ENCODE results near the gene LDB2. TPM values are rescaled to one million over a fixed set of nuclear protein-coding genes. Genes with fewer than 3 reads are reported as not detected.

Gene LDB2
- polyA plus RNA-seq, 2 donors: 3.5 to 4.4 TPM

- no peaks in the 10 kb centered on the region for H3K36me3 ChIP-seq (ENCODE audit: control insufficient read depth in 2 of 2, insufficient read depth in 2 of 2, low read length in 1 of 2)
- no peaks in the 10 kb centered on the region for H3K9me3 ChIP-seq (ENCODE audit: control insufficient read depth in 2 of 2, insufficient read depth in 1 of 2, low read depth in 1 of 2, low read length in 1 of 2)
- H3K4me1 ChIP-seq (ENCODE audit: control insufficient read depth in 2 of 2, insufficient read depth in 2 of 2, low read length in 1 of 2): no peaks in the 10 kb centered on the region
- WGBS, 2 donors: 70 to 73% methylated on average over 3 of the region's 3 CpGs
- H3K4me3 ChIP-seq (ENCODE audit: low read depth in 1 of 2, low read length in 2 of 2): no peak overlapping the region
- H3K27ac ChIP-seq (ENCODE audit: low read depth in 2 of 2, low read length in 1 of 2): no peak overlapping the region
- H3K27me3 ChIP-seq (ENCODE audit: control insufficient read depth in 1 of 2, insufficient read depth in 2 of 2, low read length in 2 of 2): no peaks in the 10 kb centered on the region
Measured at GRCh38 chr4:16889945-16890344, 8.5 kb downstream of the LDB2 start.

GRCh38 chr4:16887887-16888286, 10.6 kb downstream of the LDB2 start:
- Histone ChIP-seq H3K27ac (ENCODE audit: low read depth in 2 of 2, low read length in 1 of 2) (no peak overlapping the region), H3K27me3 (ENCODE audit: control insufficient read depth in 1 of 2, insufficient read depth in 2 of 2, low read length in 2 of 2) (no peaks in the 10 kb centered on the region)
- WGBS, 2 donors: 71 to 81% methylated on average over 4 of the region's 4 CpGs

GRCh38 chr4:16884673-16885460, 13.6 kb downstream of the LDB2 start:
- H3K27me3 ChIP-seq (ENCODE audit: control insufficient read depth in 1 of 2, insufficient read depth in 2 of 2, low read length in 2 of 2): no peaks in the 10 kb centered on the region
- no peak overlapping the region for H3K27ac ChIP-seq (ENCODE audit: low read depth in 2 of 2, low read length in 1 of 2)
- no peaks in the 10 kb centered on the region for H3K4me1 ChIP-seq (ENCODE audit: control insufficient read depth in 2 of 2, insufficient read depth in 2 of 2, low read length in 1 of 2)
- H3K36me3 ChIP-seq (ENCODE audit: control insufficient read depth in 2 of 2, insufficient read depth in 2 of 2, low read length in 1 of 2): no peaks in the 10 kb centered on the region
- no peaks in the 10 kb centered on the region for H3K9me3 ChIP-seq (ENCODE audit: control insufficient read depth in 2 of 2, insufficient read depth in 1 of 2, low read depth in 1 of 2, low read length in 1 of 2)
- WGBS, 2 donors: 82 to 88% methylated on average over 8 of the region's 8 CpGs
- no peak overlapping the region for H3K4me3 ChIP-seq (ENCODE audit: low read depth in 1 of 2, low read length in 2 of 2)

More at GRCh38 chr4:16887887-16888286, 10.6 kb downstream of the LDB2 start:
- Histone ChIP-seq H3K36me3 (ENCODE audit: control insufficient read depth in 2 of 2, insufficient read depth in 2 of 2, low read length in 1 of 2) (no peaks in the 10 kb centered on the region), H3K4me3 (ENCODE audit: low read depth in 1 of 2, low read length in 2 of 2) (no peak overlapping the region), H3K9me3 (ENCODE audit: control insufficient read depth in 2 of 2, insufficient read depth in 1 of 2, low read depth in 1 of 2, low read length in 1 of 2) (no peaks in the 10 kb centered on the region), H3K4me1 (ENCODE audit: control insufficient read depth in 2 of 2, insufficient read depth in 2 of 2, low read length in 1 of 2) (no peaks in the 10 kb centered on the region)

- Histone ChIP-seq H3K27me3 (ENCODE audit: control insufficient read depth in 1 of 2, insufficient read depth in 2 of 2, low read length in 2 of 2) (no peaks in the 10 kb centered on the region), H3K9me3 (ENCODE audit: control insufficient read depth in 2 of 2, insufficient read depth in 1 of 2, low read depth in 1 of 2, low read length in 1 of 2) (no peaks in the 10 kb centered on the region), H3K36me3 (ENCODE audit: control insufficient read depth in 2 of 2, insufficient read depth in 2 of 2, low read length in 1 of 2) (no peaks in the 10 kb centered on the region), H3K27ac (ENCODE audit: low read depth in 2 of 2, low read length in 1 of 2) (no peak overlapping the region), H3K4me3 (ENCODE audit: low read depth in 1 of 2, low read length in 2 of 2) (no peak overlapping the region), H3K4me1 (ENCODE audit: control insufficient read depth in 2 of 2, insufficient read depth in 2 of 2, low read length in 1 of 2) (no peaks in the 10 kb centered on the region)
- WGBS, 2 donors: 84 to 89% methylated on average over 4 of the region's 4 CpGs
Measured at GRCh38 chr4:16883806-16884205, 14.6 kb downstream of the LDB2 start.

GRCh38 chr4:16881151-16881884, 17.1 kb downstream of the LDB2 start:
- Histone ChIP-seq H3K27me3 (ENCODE audit: control insufficient read depth in 1 of 2, insufficient read depth in 2 of 2, low read length in 2 of 2) (no peaks in the 10 kb centered on the region), H3K4me1 (ENCODE audit: control insufficient read depth in 2 of 2, insufficient read depth in 2 of 2, low read length in 1 of 2) (no peaks in the 10 kb centered on the region), H3K9me3 (ENCODE audit: control insufficient read depth in 2 of 2, insufficient read depth in 1 of 2, low read depth in 1 of 2, low read length in 1 of 2) (no peaks in the 10 kb centered on the region), H3K27ac (ENCODE audit: low read depth in 2 of 2, low read length in 1 of 2) (no peak overlapping the region), H3K36me3 (ENCODE audit: control insufficient read depth in 2 of 2, insufficient read depth in 2 of 2, low read length in 1 of 2) (no peaks in the 10 kb centered on the region), H3K4me3 (ENCODE audit: low read depth in 1 of 2, low read length in 2 of 2) (no peak overlapping the region)
- WGBS, 2 donors: 86 to 94% methylated on average over 7 of the region's 7 CpGs

- H3K27me3 ChIP-seq (ENCODE audit: control insufficient read depth in 1 of 2, insufficient read depth in 2 of 2, low read length in 2 of 2): no peaks in the 10 kb centered on the region
- no peaks in the 10 kb centered on the region for H3K9me3 ChIP-seq (ENCODE audit: control insufficient read depth in 2 of 2, insufficient read depth in 1 of 2, low read depth in 1 of 2, low read length in 1 of 2)
- H3K4me1 ChIP-seq (ENCODE audit: control insufficient read depth in 2 of 2, insufficient read depth in 2 of 2, low read length in 1 of 2): no peaks in the 10 kb centered on the region
- no peak overlapping the region for H3K27ac ChIP-seq (ENCODE audit: low read depth in 2 of 2, low read length in 1 of 2)
- no peaks in the 10 kb centered on the region for H3K36me3 ChIP-seq (ENCODE audit: control insufficient read depth in 2 of 2, insufficient read depth in 2 of 2, low read length in 1 of 2)
- WGBS, 2 donors: 77 to 79% methylated on average over 5 of the region's 5 CpGs
- no peak overlapping the region for H3K4me3 ChIP-seq (ENCODE audit: low read depth in 1 of 2, low read length in 2 of 2)
Measured at GRCh38 chr4:16875487-16875886, 23.0 kb downstream of the LDB2 start.

GRCh38 chr4:16869594-16870245, 28.7 kb downstream of the LDB2 start:
- Histone ChIP-seq H3K9me3 (ENCODE audit: control insufficient read depth in 2 of 2, insufficient read depth in 1 of 2, low read depth in 1 of 2, low read length in 1 of 2) (no peaks in the 10 kb centered on the region), H3K36me3 (ENCODE audit: control insufficient read depth in 2 of 2, insufficient read depth in 2 of 2, low read length in 1 of 2) (no peaks in the 10 kb centered on the region), H3K27me3 (ENCODE audit: control insufficient read depth in 1 of 2, insufficient read depth in 2 of 2, low read length in 2 of 2) (no peaks in the 10 kb centered on the region), H3K4me3 (ENCODE audit: low read depth in 1 of 2, low read length in 2 of 2) (no peak overlapping the region), H3K27ac (ENCODE audit: low read depth in 2 of 2, low read length in 1 of 2) (no peak overlapping the region), H3K4me1 (ENCODE audit: control insufficient read depth in 2 of 2, insufficient read depth in 2 of 2, low read length in 1 of 2) (no peaks in the 10 kb centered on the region)
- WGBS, 2 donors: 90 to 92% methylated on average over 12 of the region's 12 CpGs

- H3K9me3 ChIP-seq (ENCODE audit: control insufficient read depth in 2 of 2, insufficient read depth in 1 of 2, low read depth in 1 of 2, low read length in 1 of 2): no peaks in the 10 kb centered on the region
- WGBS, 2 donors: 89 to 91% methylated on average over 5 of the region's 5 CpGs
- H3K4me1 ChIP-seq (ENCODE audit: control insufficient read depth in 2 of 2, insufficient read depth in 2 of 2, low read length in 1 of 2): no peaks in the 10 kb centered on the region
- no peaks in the 10 kb centered on the region for H3K36me3 ChIP-seq (ENCODE audit: control insufficient read depth in 2 of 2, insufficient read depth in 2 of 2, low read length in 1 of 2)
- H3K27ac ChIP-seq (ENCODE audit: low read depth in 2 of 2, low read length in 1 of 2): no peak overlapping the region
- no peak overlapping the region for H3K4me3 ChIP-seq (ENCODE audit: low read depth in 1 of 2, low read length in 2 of 2)
- no peaks in the 10 kb centered on the region for H3K27me3 ChIP-seq (ENCODE audit: control insufficient read depth in 1 of 2, insufficient read depth in 2 of 2, low read length in 2 of 2)
Measured at GRCh38 chr4:16868674-16869073, 29.8 kb downstream of the LDB2 start.

GRCh38 chr4:16867827-16868226, 30.6 kb downstream of the LDB2 start:
- H3K4me3 ChIP-seq (ENCODE audit: low read depth in 1 of 2, low read length in 2 of 2): no peak overlapping the region
- 67 to 70% methylated on average over 2 of the region's 2 CpGs for WGBS, 2 donors
- H3K36me3 ChIP-seq (ENCODE audit: control insufficient read depth in 2 of 2, insufficient read depth in 2 of 2, low read length in 1 of 2): no peaks in the 10 kb centered on the region
- H3K4me1 ChIP-seq (ENCODE audit: control insufficient read depth in 2 of 2, insufficient read depth in 2 of 2, low read length in 1 of 2): no peaks in the 10 kb centered on the region
- H3K27me3 ChIP-seq (ENCODE audit: control insufficient read depth in 1 of 2, insufficient read depth in 2 of 2, low read length in 2 of 2): no peaks in the 10 kb centered on the region
- H3K9me3 ChIP-seq (ENCODE audit: control insufficient read depth in 2 of 2, insufficient read depth in 1 of 2, low read depth in 1 of 2, low read length in 1 of 2): no peaks in the 10 kb centered on the region
- no peak overlapping the region for H3K27ac ChIP-seq (ENCODE audit: low read depth in 2 of 2, low read length in 1 of 2)
